OCI-LY3 (cell line): ENCODE data around the gene CATSPERD.

ENCODE experiments used
- EZH2phosphoT487 ChIP-seq: fragments of 200-600 bp; shearing (Covaris generic); IDR thresholded peaks from 2 replicates; pipeline ENCODE4 v1.6.1; 2018; ENCODE audit warnings: antibody characterized with exemption, mixed run types, low read depth
- TF ChIP-seq, protein P1 (sequence below): fragments of 200-600, 300-600 bp; sonication (generic); IDR thresholded peaks from 2 replicates; pipeline ENCODE4 v1.5.1; 2014; ENCODE audit warnings: antibody characterized with exemption, low read length, low read depth

DNA sequence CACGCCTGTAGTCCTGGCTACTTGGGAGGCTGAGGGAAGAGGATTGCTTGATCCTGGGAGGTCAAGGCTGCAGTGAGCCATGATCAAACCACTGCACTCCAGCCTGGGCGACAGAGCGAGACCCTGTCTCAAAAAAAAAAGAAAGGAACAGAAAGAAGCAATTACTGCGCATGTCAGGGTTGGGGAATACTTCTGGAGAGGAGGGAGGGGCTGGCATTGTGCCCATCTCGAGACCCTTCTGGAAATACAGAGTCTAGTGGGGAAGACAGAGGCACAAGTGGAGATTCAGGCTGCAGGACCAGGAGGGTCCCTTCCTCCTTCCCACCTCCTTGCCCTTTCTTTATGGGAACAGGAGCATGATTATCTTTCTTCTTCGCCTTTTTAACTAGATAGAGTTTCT is 33.3 kb downstream of the CATSPERD start:
- TF ChIP-seq, protein P1, sequence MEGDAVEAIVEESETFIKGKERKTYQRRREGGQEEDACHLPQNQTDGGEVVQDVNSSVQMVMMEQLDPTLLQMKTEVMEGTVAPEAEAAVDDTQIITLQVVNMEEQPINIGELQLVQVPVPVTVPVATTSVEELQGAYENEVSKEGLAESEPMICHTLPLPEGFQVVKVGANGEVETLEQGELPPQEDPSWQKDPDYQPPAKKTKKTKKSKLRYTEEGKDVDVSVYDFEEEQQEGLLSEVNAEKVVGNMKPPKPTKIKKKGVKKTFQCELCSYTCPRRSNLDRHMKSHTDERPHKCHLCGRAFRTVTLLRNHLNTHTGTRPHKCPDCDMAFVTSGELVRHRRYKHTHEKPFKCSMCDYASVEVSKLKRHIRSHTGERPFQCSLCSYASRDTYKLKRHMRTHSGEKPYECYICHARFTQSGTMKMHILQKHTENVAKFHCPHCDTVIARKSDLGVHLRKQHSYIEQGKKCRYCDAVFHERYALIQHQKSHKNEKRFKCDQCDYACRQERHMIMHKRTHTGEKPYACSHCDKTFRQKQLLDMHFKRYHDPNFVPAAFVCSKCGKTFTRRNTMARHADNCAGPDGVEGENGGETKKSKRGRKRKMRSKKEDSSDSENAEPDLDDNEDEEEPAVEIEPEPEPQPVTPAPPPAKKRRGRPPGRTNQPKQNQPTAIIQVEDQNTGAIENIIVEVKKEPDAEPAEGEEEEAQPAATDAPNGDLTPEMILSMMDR, result no peak
- TF ChIP-seq EZH2phosphoT487, result no peak
